ENCODE results near the gene ADAM11. TPM values are rescaled to one million over a fixed set of nuclear protein-coding genes. Genes with fewer than 3 reads are reported as not detected.
"Not testable (repeated sequence)": the region's sequence is repeated elsewhere in the genome, so short reads cannot be mapped to it uniquely, and the experiment has no call there.

Gene ADAM11
- total RNA-seq, 1 donor from 2014 or later: 0.62 TPM

DNA sequence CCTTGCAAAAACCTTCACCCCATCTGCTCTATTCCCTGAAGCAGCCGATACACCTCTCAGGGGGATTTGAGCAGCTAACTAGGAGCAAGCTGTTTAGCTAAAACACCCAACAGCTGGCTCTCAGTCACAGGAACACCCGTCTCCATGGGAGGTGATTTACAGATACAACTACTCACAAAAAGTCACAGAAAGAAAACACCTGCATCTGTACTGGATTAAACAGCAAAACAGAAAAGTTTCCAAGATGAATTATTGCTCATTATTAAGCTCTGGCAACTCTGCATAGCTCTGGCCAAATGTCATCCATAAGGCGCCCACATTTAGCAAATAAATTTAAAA is 49.0 kb downstream of the ADAM11 start:
- TF ChIP-seq, protein P1, sequence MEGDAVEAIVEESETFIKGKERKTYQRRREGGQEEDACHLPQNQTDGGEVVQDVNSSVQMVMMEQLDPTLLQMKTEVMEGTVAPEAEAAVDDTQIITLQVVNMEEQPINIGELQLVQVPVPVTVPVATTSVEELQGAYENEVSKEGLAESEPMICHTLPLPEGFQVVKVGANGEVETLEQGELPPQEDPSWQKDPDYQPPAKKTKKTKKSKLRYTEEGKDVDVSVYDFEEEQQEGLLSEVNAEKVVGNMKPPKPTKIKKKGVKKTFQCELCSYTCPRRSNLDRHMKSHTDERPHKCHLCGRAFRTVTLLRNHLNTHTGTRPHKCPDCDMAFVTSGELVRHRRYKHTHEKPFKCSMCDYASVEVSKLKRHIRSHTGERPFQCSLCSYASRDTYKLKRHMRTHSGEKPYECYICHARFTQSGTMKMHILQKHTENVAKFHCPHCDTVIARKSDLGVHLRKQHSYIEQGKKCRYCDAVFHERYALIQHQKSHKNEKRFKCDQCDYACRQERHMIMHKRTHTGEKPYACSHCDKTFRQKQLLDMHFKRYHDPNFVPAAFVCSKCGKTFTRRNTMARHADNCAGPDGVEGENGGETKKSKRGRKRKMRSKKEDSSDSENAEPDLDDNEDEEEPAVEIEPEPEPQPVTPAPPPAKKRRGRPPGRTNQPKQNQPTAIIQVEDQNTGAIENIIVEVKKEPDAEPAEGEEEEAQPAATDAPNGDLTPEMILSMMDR (IDR thresholded peaks at IDR 0.05; ENCODE audit: unreplicated experiment): no peak
- Mint-ChIP-seq H3K4me3 (ENCODE audit: unreplicated experiment) (no peak overlapping the region), H3K36me3 (ENCODE audit: low read depth, unreplicated experiment) (peaks cover 18% of the 10 kb centered on the region), H3K27ac (ENCODE audit: unreplicated experiment) (no peak overlapping the region), H3K4me1 (ENCODE audit: unreplicated experiment) (no peaks in the 10 kb centered on the region), H3K27me3 (ENCODE audit: unreplicated experiment) (peaks cover under 1% of the 10 kb centered on the region), H3K9me3 (ENCODE audit: unreplicated experiment) (no peaks in the 10 kb centered on the region)
- DNase-seq (ENCODE audit: low spot score): no peak

DNA sequence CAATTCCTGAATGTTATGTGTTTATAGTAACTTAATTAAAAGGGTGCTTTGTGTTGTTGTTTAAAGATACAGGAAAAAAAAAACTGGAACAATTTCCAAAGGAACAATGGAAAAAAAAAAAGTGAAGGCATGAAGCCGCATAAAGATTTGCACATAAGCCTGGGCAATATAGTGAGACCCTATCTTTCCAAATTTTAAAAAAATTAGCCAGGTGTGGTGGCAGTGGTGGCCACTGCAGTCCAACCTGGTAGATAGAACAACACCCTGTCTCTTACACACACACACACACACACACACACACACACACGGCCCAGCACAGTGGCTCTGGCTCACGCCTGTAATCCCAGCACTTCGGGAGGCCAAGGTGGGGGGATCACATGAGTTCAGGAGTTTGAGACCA is 49.4 kb downstream of the ADAM11 start:
- H3K4me3 Mint-ChIP-seq (ENCODE audit: unreplicated experiment): no peak overlapping the region
- DNase-seq (ENCODE audit: low spot score): no peak
- H3K27ac Mint-ChIP-seq (ENCODE audit: unreplicated experiment): no peak overlapping the region
- TF ChIP-seq, protein P1 (IDR thresholded peaks at IDR 0.05; ENCODE audit: unreplicated experiment): no peak
- peaks cover 19% of the 10 kb centered on the region for H3K36me3 Mint-ChIP-seq (ENCODE audit: low read depth, unreplicated experiment)
- peaks cover 3% of the 10 kb centered on the region for H3K27me3 Mint-ChIP-seq (ENCODE audit: unreplicated experiment)
- no peaks in the 10 kb centered on the region for H3K4me1 Mint-ChIP-seq (ENCODE audit: unreplicated experiment)
- H3K9me3 Mint-ChIP-seq (ENCODE audit: unreplicated experiment): no peaks in the 10 kb centered on the region

DNA sequence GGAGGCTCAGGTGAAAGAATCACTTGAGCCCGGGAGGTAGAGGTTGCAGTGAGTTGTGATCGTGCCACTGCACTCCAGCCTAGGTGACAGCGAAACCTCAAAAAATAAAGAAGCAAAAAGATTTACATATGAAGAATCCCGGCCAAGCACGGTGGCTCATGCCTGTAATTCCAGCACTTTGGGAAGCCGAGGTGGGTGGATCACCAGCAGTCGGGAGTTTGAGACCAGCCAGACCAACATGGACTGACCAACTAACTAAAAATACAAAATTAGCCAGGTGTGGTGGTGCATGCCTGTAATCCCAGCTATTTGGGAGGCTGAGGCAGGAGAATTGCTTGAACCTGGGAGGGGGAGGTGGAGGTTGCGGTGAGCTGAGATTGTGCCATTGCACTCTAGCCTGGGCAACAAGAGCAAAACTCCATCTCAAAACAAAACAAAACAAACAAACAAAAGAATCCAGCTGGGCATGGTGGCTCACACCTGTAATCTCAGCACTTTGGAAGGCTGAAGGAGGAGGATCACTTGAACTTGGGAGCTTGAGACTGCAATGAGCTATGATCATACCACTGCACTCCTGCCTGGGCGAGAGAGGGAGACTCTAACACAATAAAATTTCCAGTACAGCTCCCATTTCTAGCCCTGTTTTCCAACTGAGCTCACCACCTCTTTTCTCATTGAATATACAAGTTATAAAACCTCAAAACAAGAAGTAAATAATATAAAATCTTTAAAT is 50.0 kb downstream of the ADAM11 start:
- H3K4me3 Mint-ChIP-seq (ENCODE audit: unreplicated experiment); H3K27ac Mint-ChIP-seq (ENCODE audit: unreplicated experiment); H3K4me1 Mint-ChIP-seq (ENCODE audit: unreplicated experiment); H3K27me3 Mint-ChIP-seq (ENCODE audit: unreplicated experiment); H3K9me3 Mint-ChIP-seq (ENCODE audit: unreplicated experiment); DNase-seq (ENCODE audit: low spot score): not testable (repeated sequence)
- H3K36me3 Mint-ChIP-seq (ENCODE audit: low read depth, unreplicated experiment): peaks cover 18% of the 10 kb centered on the region

DNA sequence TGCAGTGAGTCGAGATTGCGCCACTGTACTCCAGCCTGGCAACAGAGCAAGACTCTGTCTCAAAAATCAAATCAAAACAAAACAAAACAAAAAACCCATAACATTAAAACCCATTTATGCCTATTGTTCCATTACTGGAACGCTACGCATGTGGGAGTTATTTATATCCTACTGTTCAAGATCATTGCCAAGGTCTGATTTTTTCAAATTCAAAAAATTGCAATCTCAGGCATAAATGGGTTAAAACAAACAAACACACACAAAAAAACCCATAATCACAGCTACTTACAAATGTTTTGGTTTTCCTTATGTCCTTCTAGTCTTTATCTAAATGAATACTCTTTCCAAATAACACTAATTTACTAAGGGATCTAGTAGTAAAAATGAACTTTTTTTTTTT is 53.5 kb downstream of the ADAM11 start:
- no peak for DNase-seq (ENCODE audit: low spot score)
- Mint-ChIP-seq H3K27me3 (ENCODE audit: unreplicated experiment) (peaks cover 3% of the 10 kb centered on the region), H3K36me3 (ENCODE audit: low read depth, unreplicated experiment) (peaks cover 5% of the 10 kb centered on the region), H3K27ac (ENCODE audit: unreplicated experiment) (no peak overlapping the region), H3K4me3 (ENCODE audit: unreplicated experiment) (no peak overlapping the region), H3K9me3 (ENCODE audit: unreplicated experiment) (no peaks in the 10 kb centered on the region), H3K4me1 (ENCODE audit: unreplicated experiment) (no peaks in the 10 kb centered on the region)
- TF ChIP-seq, protein P1 (IDR thresholded peaks at IDR 0.05; ENCODE audit: unreplicated experiment): no peak

DNA sequence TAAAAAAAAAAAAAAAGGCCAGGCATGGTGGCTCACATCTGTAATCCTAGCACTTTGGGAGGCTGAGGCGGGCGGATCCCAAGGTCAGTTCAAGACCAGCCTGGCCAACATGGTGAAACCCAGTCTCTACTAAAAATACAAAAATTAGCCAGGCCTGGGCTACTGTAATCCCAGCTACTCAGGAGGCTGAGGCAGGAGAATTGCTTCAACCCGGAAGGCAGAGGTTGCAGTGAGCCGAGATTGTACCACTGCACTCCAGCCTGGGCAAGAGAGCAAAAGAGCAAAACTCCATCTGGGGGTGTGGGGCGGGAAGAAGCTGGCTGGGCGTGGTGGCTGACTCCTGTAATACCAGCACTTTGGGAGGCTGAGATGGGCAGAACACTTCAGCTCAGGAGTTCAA is 59.7 kb downstream of the ADAM11 start:
- H3K4me1 Mint-ChIP-seq (ENCODE audit: unreplicated experiment); H3K4me3 Mint-ChIP-seq (ENCODE audit: unreplicated experiment): not testable (repeated sequence)

DNA sequence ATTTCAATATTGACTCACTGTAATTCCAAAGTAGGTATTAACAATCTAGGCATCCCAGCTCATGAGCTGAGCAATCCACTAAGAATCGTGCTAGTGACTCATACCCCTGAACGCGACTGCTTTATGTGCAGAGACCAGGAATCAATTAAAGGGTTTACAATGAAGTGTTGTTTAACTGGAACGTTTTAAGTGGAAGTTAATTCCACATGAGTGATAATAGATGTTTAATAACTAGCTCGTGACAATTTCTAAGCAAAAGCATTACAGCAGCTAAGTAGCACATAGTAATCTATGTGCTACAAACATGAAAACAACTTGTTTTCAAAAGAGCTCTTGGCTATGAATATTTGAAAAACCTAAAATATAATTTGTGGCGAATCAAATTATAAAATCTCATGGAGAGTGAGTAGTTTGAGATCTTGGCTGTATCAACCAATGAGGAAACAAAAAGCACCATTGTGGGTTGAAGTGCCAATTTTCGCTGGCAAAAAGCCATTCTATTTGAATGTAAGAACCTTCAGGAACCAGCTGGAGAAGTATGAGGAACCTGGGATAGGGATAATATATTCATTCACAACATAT is 61.9 kb downstream of the ADAM11 start:
- TF ChIP-seq, protein P1 (IDR thresholded peaks at IDR 0.05; ENCODE audit: unreplicated experiment): no peak
- H3K4me3 Mint-ChIP-seq (ENCODE audit: unreplicated experiment): no peak overlapping the region
- H3K27me3 Mint-ChIP-seq (ENCODE audit: unreplicated experiment): no peaks in the 10 kb centered on the region
- H3K9me3 Mint-ChIP-seq (ENCODE audit: unreplicated experiment): no peaks in the 10 kb centered on the region
- H3K4me1 Mint-ChIP-seq (ENCODE audit: unreplicated experiment): no peaks in the 10 kb centered on the region
- no peak overlapping the region for H3K27ac Mint-ChIP-seq (ENCODE audit: unreplicated experiment)
- DNase-seq (ENCODE audit: low spot score): no peak
- H3K36me3 Mint-ChIP-seq (ENCODE audit: low read depth, unreplicated experiment): no peaks in the 10 kb centered on the region

More for the DNA sequence above, 59.7 kb downstream of the ADAM11 start:
- H3K27ac Mint-ChIP-seq (ENCODE audit: unreplicated experiment); H3K27me3 Mint-ChIP-seq (ENCODE audit: unreplicated experiment); H3K9me3 Mint-ChIP-seq (ENCODE audit: unreplicated experiment); H3K36me3 Mint-ChIP-seq (ENCODE audit: low read depth, unreplicated experiment); DNase-seq (ENCODE audit: low spot score): not testable (repeated sequence)

DNA sequence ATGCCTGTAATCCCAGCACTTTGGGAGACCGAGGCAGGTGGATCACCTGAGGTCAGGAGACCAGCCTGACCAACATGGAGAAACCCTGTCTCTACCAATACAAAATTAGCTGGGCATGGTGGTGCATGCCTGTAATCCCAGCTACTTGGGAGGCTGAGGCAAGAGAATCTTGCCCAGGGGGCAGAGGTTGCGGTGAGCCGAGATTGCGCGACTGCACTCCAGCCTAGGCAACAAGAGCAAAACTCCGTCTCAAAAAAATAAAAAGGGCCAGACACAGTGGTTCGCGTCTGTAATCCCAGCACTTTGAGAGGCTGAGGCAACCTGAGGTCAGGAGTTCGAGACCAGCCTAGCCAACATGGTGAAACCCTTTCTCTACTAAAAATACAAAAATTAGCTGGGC is 66.4 kb downstream of the ADAM11 start:
- H3K36me3 Mint-ChIP-seq (ENCODE audit: low read depth, unreplicated experiment); H3K27me3 Mint-ChIP-seq (ENCODE audit: unreplicated experiment); H3K27ac Mint-ChIP-seq (ENCODE audit: unreplicated experiment); DNase-seq (ENCODE audit: low spot score); H3K9me3 Mint-ChIP-seq (ENCODE audit: unreplicated experiment); H3K4me1 Mint-ChIP-seq (ENCODE audit: unreplicated experiment); H3K4me3 Mint-ChIP-seq (ENCODE audit: unreplicated experiment): not testable (repeated sequence)

All from endothelial cell (in vitro differentiated cells).